ENCODE data around the gene C19orf81. TPM values are rescaled to one million over a fixed set of nuclear protein-coding genes. Genes with fewer than 3 reads are reported as not detected.

The C19orf81 gene
- total RNA-seq, 1 experiment from 2014 or later, result 14.5 TPM

DNA sequence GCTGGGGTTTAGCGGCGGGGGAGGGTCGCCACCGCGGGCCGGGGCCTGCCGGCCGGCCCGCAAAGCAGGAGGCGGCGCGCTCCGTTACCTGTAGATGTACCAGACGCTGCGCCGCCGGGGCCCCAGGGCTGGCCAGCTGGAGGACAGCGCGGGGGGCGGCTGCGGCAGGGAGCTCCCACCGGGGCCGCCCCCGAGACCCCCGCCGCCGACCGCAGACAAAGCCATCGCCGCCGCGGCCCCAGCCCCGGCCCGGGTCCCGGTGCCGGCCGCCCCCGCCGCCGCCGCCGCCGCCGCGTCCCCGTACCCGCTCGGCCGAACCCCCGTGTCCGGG, 45.5 kb downstream of the C19orf81 start:
- POLR2A ChIA-PET, result no interaction called here
- Histone ChIP-seq H3K4me3 (replicated peaks in 1 of 2; ENCODE audit: low read depth in 1 of 2, low read length in 2 of 2) (no peak overlapping the region), H3K36me3 (ENCODE audit: control insufficient read depth in 1 of 2, insufficient read depth in 2 of 2, low read length in 2 of 2) (no peaks in the 10 kb centered on the region), H3K27me3 (ENCODE audit: insufficient read depth, low read length) (peaks cover 27% of the 10 kb centered on the region; the same call in 1 of the 2 replicates), H4K20me1 (ENCODE audit: insufficient read depth) (no peaks in the 10 kb centered on the region), H3K79me2 (ENCODE audit: insufficient read depth, low read length) (no peaks in the 10 kb centered on the region), H3K27ac (ENCODE audit: low read depth, low read length) (no peak overlapping the region), H3K9me2 (ENCODE audit: insufficient read depth) (no peaks in the 10 kb centered on the region), H3K9ac (ENCODE audit: low read length) (no peak overlapping the region), H3K9me3 (ENCODE audit: control insufficient read depth in 1 of 2, insufficient read depth in 1 of 2, low read depth in 1 of 2, low read length in 2 of 2) (no peaks in the 10 kb centered on the region), H3K4me1 (ENCODE audit: control insufficient read depth in 1 of 2, insufficient read depth in 2 of 2, low read length in 2 of 2) (no peaks in the 10 kb centered on the region), H3K4me2 (ENCODE audit: low read length) (no peak overlapping the region), H2AFZ (ENCODE audit: low read depth, low read length, poor library complexity, severe bottlenecking) (no peak overlapping the region)
- ATAC-seq (no peak), DNase-seq (ENCODE audit: low read depth, low spot score) (no peak)
- RAD21 ChIA-PET (ENCODE audit: low non-redundant PET in 1 of 2, low total read pairs in 2 of 2, uncharacterized antibody in 2 of 2, unreplicated experiment in 2 of 2), result no interaction called here
- CTCF ChIA-PET, result interaction anchor here (0.6 kb wide), 1 partner anchor 15 kb away, joined by 3 read pairs; no protein-coding TSS in a partner anchor
- TF ChIP-seq RAD21 (IDR thresholded peaks at IDR 0.05; ENCODE audit: low read depth) (no peak), FOSL1 (IDR thresholded peaks at IDR 0.05; ENCODE audit: low read depth) (no peak), SP1 (IDR thresholded peaks at IDR 0.05; ENCODE audit: low read depth) (no peak), EZH2 (IDR thresholded peaks at IDR 0.05) (no peak), CBX3 (IDR thresholded peaks at IDR 0.05; ENCODE audit: low read depth) (no peak), CEBPB (IDR thresholded peaks at IDR 0.05; ENCODE audit: low read depth) (no peak), POLR2A (IDR thresholded peaks at IDR 0.05; ENCODE audit: borderline replicate concordance, extremely low read depth, insufficient read depth, insufficient read length) (no peak), POLR2AphosphoS5 (IDR thresholded peaks at IDR 0.05; ENCODE audit: low read depth, low read length) (no peak), TCF7L2 (IDR thresholded peaks at IDR 0.05; ENCODE audit: borderline replicate concordance, extremely low read depth, insufficient read depth, insufficient read length) (no peak), JUND (IDR thresholded peaks at IDR 0.05) (no peak), EZH2phosphoT487 (IDR thresholded peaks at IDR 0.05; ENCODE audit: borderline replicate concordance) (no peak), ZFX (IDR thresholded peaks at IDR 0.05) (no peak), SRF (IDR thresholded peaks at IDR 0.05; ENCODE audit: low read depth) (no peak), YY1 (IDR thresholded peaks at IDR 0.05; ENCODE audit: extremely low read depth, insufficient replicate concordance, low read depth, low read length) (no peak), EGR1 (IDR thresholded peaks at IDR 0.05; ENCODE audit: low read depth) (no peak), ELF1 (IDR thresholded peaks at IDR 0.05; ENCODE audit: borderline replicate concordance, low read depth) (no peak)
- TF ChIP-seq, protein P1, sequence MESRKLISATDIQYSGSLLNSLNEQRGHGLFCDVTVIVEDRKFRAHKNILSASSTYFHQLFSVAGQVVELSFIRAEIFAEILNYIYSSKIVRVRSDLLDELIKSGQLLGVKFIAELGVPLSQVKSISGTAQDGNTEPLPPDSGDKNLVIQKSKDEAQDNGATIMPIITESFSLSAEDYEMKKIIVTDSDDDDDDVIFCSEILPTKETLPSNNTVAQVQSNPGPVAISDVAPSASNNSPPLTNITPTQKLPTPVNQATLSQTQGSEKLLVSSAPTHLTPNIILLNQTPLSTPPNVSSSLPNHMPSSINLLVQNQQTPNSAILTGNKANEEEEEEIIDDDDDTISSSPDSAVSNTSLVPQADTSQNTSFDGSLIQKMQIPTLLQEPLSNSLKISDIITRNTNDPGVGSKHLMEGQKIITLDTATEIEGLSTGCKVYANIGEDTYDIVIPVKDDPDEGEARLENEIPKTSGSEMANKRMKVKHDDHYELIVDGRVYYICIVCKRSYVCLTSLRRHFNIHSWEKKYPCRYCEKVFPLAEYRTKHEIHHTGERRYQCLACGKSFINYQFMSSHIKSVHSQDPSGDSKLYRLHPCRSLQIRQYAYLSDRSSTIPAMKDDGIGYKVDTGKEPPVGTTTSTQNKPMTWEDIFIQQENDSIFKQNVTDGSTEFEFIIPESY (IDR thresholded peaks at IDR 0.05; ENCODE audit: extremely low read depth, insufficient replicate concordance, low read length), result no peak
- TF ChIP-seq, protein P2, sequence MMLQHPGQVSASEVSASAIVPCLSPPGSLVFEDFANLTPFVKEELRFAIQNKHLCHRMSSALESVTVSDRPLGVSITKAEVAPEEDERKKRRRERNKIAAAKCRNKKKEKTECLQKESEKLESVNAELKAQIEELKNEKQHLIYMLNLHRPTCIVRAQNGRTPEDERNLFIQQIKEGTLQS (IDR thresholded peaks at IDR 0.05), result no peak
- TF ChIP-seq, protein P3, sequence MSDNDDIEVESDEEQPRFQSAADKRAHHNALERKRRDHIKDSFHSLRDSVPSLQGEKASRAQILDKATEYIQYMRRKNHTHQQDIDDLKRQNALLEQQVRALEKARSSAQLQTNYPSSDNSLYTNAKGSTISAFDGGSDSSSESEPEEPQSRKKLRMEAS (IDR thresholded peaks at IDR 0.05), result no peak
- intact Hi-C loops (cut with micrococcal nuclease), result no loop called here
- BruUV-seq (replicated peaks), result no TSS peak

Data from HCT116 (cell line).